ENCODE results near the gene BBLN.

DNA sequence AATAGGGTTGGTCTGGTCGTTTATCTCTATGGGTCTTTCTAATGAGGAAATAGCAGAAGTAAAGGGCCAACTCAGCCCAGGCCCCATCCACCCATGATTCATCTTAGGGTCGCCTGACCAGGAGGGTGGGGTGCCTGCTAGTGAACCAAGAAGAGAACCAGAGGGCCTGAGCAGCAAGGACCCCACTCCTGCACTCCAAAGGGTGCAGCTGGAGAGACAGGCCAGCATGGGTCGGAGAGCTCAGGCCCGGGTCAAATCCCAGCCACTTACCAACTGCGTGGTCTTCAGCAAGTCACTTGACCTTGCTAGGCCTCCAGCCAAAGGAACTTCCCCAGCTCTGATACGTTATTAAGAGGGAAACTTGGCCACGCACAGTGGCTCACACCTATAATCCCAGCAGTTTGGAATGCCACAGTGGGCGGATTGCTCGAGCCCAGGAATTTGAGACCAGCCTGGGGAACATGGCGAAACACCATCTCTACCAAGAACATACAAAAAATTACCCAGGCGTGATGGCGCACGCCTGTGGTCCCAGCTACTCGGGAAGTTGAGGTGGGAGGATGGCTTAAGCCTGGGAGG is 4.3 kb downstream of the BBLN start:
- TF ChIP-seq TAF1 (conservative IDR thresholded peaks at IDR 0.05) (no peak), JUND (IDR thresholded peaks at IDR 0.05) (no peak)

Data from liver (tissue), 2 donors.